Activated CD4-positive, alpha-beta T cell treated with anti-CD3 and anti-CD28 coated beads, Interleukin-2, amount 10 ng/mL, durations not matched to agents 7 days and 5 days (primary cell): Measurements from ENCODE around the gene TMPRSS4. TPM values are rescaled to one million over a fixed set of nuclear protein-coding genes. Genes with fewer than 3 reads are reported as not detected.

ENCODE experiments used
- CTCF ChIA-PET: fragments of 350-600 bp; sonication (Branson Sonifier 250); formaldehyde crosslinking; loops from one replicate; lab custom pipeline; 2021; ENCODE audit warnings: antibody characterized with exemption; lab: Charles Lee
- POLR2A ChIA-PET: fragments of 350-600 bp; sonication (Branson Sonifier 250); formaldehyde crosslinking; loops from one replicate; lab custom pipeline; 2021; ENCODE audit warnings: antibody characterized with exemption; lab: Charles Lee
- DNase-seq: peaks from one replicate; pipeline ENCODE4 v3.0.0-alpha.2; 2020
- H3K27ac Mint-ChIP-seq: one replicate; pipeline ENCODE4 v1.8.0; 2021; ENCODE audit warnings: mild to moderate bottlenecking, moderate library complexity, mixed read lengths
- H3K27me3 Mint-ChIP-seq: one replicate; pipeline ENCODE4 v1.8.0; 2021; ENCODE audit warnings: mixed read lengths
- H3K36me3 Mint-ChIP-seq: one replicate; pipeline ENCODE4 v1.8.0; 2021; ENCODE audit warnings: low read depth, mixed read lengths
- H3K4me1 Mint-ChIP-seq: one replicate; pipeline ENCODE4 v1.8.0; 2021; ENCODE audit warnings: mixed read lengths
- H3K4me3 Mint-ChIP-seq: one replicate; pipeline ENCODE4 v1.8.0; 2021; ENCODE audit warnings: mild to moderate bottlenecking, moderate library complexity, mixed read lengths
- H3K9me3 Mint-ChIP-seq: one replicate; pipeline ENCODE4 v1.8.0; 2021; ENCODE audit warnings: mixed read lengths
- total RNA-seq, 2 experiments: library from RNA; stranded (reverse); gene quantifications; one replicate each; pipeline ENCODE4 v1.2.3, GENCODE V29; 2021

TMPRSS4 gene, protein sequence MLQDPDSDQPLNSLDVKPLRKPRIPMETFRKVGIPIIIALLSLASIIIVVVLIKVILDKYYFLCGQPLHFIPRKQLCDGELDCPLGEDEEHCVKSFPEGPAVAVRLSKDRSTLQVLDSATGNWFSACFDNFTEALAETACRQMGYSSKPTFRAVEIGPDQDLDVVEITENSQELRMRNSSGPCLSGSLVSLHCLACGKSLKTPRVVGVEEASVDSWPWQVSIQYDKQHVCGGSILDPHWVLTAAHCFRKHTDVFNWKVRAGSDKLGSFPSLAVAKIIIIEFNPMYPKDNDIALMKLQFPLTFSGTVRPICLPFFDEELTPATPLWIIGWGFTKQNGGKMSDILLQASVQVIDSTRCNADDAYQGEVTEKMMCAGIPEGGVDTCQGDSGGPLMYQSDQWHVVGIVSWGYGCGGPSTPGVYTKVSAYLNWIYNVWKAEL
- total RNA-seq = not detected

DNA sequence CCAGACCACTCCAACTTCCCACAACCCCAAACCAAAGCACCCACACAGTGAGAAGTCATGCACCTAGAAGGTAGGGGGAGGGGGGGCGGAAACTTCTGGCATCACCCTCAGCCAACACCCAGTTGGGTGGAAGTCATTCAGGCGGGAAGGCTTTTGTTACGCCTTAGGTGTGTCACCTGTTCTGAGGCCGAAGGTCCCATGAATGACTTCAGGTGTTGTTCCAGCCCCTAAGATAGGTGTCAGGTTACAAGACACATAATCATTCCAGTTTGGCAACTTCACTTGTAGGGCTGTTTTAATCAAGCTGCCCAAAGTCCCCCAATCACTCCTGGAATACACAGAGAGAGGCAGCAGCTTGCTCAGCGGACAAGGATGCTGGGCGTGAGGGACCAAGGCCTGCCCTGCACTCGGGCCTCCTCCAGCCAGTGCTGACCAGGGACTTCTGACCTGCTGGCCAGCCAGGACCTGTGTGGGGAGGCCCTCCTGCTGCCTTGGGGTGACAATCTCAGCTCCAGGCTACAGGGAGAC is at the start of gene TMPRSS4:
TMPRSS4 (plus strand) TSS at position 325 of the 528 bp plus-strand sequence. CDS start 225 bp downstream, outside the sequence.
- Mint-ChIP-seq H3K27me3 (peaks cover 5% of the 10 kb centered on the region), H3K4me1 (no peaks in the 10 kb centered on the region), H3K4me3 (no peak within 1 kb of the TSS), H3K36me3 (no peaks in the 10 kb centered on the region), H3K27ac (no peak within 1 kb of the TSS), H3K9me3 (no peaks in the 10 kb centered on the region)
- ChIA-PET POLR2A (no interaction called here), CTCF (interaction anchor here (0.9 to 1.5 kb wide), 2 partner anchors 9 to 11 kb away, joined by 3 to 5 read pairs; partner anchors contain the start of gene SMIM35)
- DNase-seq = no peak

DNA sequence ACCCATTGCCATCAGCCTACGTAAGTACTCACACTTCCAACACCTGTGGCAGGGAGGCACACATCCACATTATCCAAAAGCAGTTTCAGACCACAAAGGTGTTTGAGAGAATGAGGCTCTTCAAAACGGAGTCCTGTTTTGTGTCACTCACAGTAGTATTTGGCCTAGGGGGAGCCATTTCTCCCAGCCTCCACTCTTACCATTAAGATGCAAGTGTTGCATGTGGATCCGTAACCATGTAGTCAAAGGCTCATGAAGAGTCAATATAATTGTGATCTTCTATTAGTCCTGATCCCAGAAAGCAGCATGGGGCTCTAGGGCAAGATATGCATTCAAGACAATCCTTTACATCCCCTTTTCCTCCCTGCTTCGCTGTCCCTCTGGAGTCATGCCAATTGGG is 49.2 kb upstream of the TMPRSS4 start:
- Mint-ChIP-seq H3K27ac (no peak overlapping the region), H3K4me1 (no peaks in the 10 kb centered on the region), H3K27me3 (no peaks in the 10 kb centered on the region), H3K9me3 (peaks cover 19% of the 10 kb centered on the region), H3K4me3 (no peak overlapping the region), H3K36me3 (peaks cover 2% of the 10 kb centered on the region)
- CTCF ChIA-PET = interaction anchor here (0.8 to 0.9 kb wide), 2 partner anchors 9 to 13 kb away, joined by 3 read pairs; no protein-coding TSS in a partner anchor
- POLR2A ChIA-PET = no interaction called here
- no peak for DNase-seq

DNA sequence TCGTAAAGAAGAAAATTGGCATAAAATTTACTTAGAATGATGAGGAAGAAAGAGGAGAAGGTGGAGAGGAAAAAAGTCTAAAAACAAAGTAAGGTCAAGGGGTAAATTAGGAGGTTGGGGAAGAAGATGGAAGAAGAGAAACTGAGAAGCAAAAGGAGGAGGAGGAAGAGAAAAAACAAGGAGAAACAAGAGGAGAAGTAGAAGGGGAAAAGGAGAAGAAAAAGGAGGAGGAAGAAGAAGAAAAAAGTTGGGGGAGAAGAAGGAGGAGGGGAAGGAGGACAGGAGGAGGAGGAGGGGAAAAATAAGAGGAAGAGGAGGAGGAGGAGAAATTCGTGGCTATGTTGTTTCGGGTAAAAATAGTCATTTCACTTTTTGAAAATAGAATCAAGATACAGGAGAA is 48.3 kb upstream of the TMPRSS4 start:
- ChIA-PET CTCF (interaction anchor here (1.0 kb wide), 1 partner anchor 21 kb away, joined by 3 read pairs; no protein-coding TSS in a partner anchor), POLR2A (no interaction called here)
- no peak for DNase-seq
- H3K27me3 Mint-ChIP-seq = no peaks in the 10 kb centered on the region
- peaks cover 5% of the 10 kb centered on the region for H3K4me1 Mint-ChIP-seq
- no peak overlapping the region for H3K27ac Mint-ChIP-seq
- peaks cover 19% of the 10 kb centered on the region for H3K9me3 Mint-ChIP-seq
- no peak overlapping the region for H3K4me3 Mint-ChIP-seq
- H3K36me3 Mint-ChIP-seq = peaks cover 2% of the 10 kb centered on the region

DNA sequence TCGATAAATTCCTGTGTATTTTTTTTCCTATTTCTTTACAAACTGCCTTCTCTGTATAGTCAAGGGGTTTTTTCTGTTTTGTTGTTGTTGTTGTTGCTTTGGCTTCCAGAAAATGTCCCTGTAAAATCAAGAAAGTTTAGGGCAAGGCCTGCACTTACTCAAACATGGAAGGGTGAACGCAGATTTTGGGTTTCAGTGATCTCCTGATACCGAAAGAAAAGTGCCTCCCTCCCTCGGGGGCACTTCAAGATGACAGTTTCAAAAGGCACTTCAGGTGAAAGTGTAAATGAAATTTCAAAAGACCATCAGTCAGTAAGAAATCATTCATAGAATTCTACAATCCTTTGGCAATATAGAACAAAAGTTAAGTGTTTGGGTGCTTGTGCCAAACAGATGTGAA is 43.4 kb upstream of the TMPRSS4 start:
- ChIA-PET CTCF (interaction anchor here (0.6 kb wide), 1 partner anchor 26 kb away, joined by 3 read pairs; no protein-coding TSS in a partner anchor), POLR2A (no interaction called here)
- H3K9me3 Mint-ChIP-seq = peaks cover 11% of the 10 kb centered on the region
- H3K36me3 Mint-ChIP-seq = no peaks in the 10 kb centered on the region
- H3K4me1 Mint-ChIP-seq = peaks cover 10% of the 10 kb centered on the region
- no peaks in the 10 kb centered on the region for H3K27me3 Mint-ChIP-seq
- no peak overlapping the region for H3K4me3 Mint-ChIP-seq
- DNase-seq = no peak
- H3K27ac Mint-ChIP-seq = no peak overlapping the region

DNA sequence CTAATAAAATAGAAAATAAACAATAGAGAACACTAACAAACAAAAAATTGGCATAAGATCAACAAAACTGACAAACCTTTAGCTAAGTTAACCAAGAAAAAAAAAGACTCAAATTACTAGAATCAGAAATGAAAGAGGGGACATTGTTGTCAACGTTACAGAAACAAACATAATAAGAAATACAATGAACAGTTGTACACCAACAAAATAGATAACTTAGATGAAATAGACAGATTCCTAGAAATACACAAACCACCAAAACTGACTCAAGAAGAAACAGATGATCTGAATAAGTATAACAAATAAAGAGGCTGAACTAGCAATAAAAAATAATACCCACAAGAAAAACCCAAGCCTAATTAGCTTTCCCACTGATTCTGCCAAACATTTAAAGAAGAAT is 34.7 kb upstream of the TMPRSS4 start:
- Mint-ChIP-seq H3K4me3 (no peak overlapping the region), H3K4me1 (peaks cover 68% of the 10 kb centered on the region), H3K27ac (peak overlapping the region; percentile 55), H3K9me3 (peaks cover 6% of the 10 kb centered on the region), H3K27me3 (no peaks in the 10 kb centered on the region), H3K36me3 (peaks cover 5% of the 10 kb centered on the region)
- POLR2A ChIA-PET = no interaction called here
- CTCF ChIA-PET = interaction anchor here (0.6 to 2.1 kb wide), 7 partner anchors 11 to 225 kb away, joined by 3 to 6 read pairs (median 3); no protein-coding TSS in a partner anchor
- DNase-seq = no peak

DNA sequence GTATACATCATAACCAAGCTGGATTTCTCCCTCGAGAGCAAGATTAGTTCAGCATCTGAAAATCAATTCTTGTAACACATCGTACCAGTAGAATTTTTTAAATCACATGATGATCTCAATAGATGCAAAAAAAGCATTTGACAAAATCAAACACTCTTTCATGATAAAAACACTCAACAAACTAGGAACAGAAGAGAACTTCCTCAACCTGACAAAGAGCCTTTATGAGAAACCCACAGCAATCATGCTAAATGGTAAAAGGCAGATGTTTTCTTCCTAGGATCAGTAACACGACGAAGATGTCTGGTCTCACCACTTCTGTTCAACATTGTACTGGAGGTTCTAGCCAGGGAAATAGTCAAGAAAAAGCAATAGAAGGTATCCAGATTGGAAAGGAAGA is 34.1 kb upstream of the TMPRSS4 start:
- H3K9me3 Mint-ChIP-seq = peaks cover 6% of the 10 kb centered on the region
- peaks cover 5% of the 10 kb centered on the region for H3K36me3 Mint-ChIP-seq
- H3K4me3 Mint-ChIP-seq = no peak overlapping the region
- ChIA-PET CTCF (interaction anchor here (1.2 to 2.1 kb wide), 2 partner anchors 11 to 35 kb away, joined by 3 to 6 read pairs; no protein-coding TSS in a partner anchor), POLR2A (no interaction called here)
- no peak for DNase-seq
- H3K4me1 Mint-ChIP-seq = peaks cover 73% of the 10 kb centered on the region
- H3K27ac Mint-ChIP-seq = peak overlapping the region; percentile 55
- H3K27me3 Mint-ChIP-seq = no peaks in the 10 kb centered on the region

DNA sequence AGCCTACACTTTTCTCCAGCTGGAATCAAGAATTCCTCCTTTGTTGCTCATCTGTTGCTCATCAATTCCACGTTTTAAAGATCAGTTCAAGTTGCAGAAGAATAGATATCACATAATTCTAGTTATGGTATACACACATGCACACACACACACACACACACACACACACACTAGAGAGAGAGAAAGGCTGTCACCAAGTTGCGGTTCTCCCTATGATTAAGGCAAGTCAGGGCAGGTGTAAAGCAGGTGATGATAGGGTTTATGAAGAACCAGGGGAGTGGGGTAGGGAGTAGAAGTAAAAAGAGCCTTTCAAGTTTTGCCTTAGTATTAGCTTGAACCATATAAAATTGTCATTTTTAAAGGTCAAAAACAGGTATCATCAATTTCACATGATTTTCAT is 31.7 kb upstream of the TMPRSS4 start:
- peaks cover 82% of the 10 kb centered on the region for H3K4me1 Mint-ChIP-seq
- no peaks in the 10 kb centered on the region for H3K9me3 Mint-ChIP-seq
- H3K27me3 Mint-ChIP-seq = no peaks in the 10 kb centered on the region
- DNase-seq = no peak
- H3K27ac Mint-ChIP-seq = peak overlapping the region; percentile 55
- CTCF ChIA-PET = interaction anchor here (1.0 to 2.2 kb wide), 4 partner anchors 8 to 238 kb away, joined by 3 to 9 read pairs (median 4); no protein-coding TSS in a partner anchor
- POLR2A ChIA-PET = interaction anchor here (0.7 to 1.8 kb wide), 2 partner anchors 43 to 839 kb away, joined by 5 to 6 read pairs; no protein-coding TSS in a partner anchor
- no peak overlapping the region for H3K4me3 Mint-ChIP-seq
- peaks cover 4% of the 10 kb centered on the region for H3K36me3 Mint-ChIP-seq

DNA sequence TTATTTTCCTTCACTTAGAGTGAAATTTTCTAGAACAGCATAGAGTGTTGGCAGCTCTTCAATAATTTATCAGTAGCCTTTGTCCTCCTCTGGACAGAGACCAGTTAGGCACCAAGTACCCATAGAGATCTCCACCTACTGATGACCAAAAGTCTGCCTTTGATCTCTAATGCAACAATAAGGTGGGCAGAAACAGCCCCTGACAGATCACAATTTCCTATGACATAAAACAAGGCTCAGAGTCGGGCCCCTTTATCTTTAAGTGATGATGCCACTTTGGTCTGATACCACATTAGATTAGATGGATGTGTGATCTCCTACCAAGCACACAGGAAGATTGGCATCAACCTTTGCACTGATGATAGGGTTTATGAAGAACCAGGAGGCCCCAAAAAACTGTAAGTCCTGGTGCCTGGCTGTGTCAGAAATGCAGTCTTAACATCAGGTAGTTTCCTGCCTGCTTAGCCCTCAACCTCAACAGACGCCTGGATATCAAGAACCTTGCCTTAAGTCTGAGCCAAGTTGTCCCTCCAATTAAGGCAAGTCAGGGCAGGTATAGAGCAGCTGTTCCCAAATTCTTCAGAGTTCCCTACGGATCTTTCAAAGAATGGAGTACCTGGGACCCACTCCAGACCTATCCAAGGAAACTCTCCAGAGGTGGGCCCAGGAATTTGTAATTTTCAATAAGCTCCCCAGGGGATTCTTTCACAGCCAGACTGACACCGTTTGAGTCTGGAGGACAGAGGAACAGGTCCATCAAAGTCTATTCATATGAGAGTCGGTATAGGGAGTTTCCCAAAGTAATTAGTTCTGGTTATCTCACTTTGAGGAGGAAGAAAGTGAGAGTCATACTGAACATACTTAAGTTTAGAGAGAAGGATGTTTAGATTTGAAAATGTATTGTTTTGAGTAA is 30.6 kb upstream of the TMPRSS4 start:
- POLR2A ChIA-PET = interaction anchor here (0.7 to 1.8 kb wide), 2 partner anchors 44 to 838 kb away, joined by 5 to 6 read pairs; no protein-coding TSS in a partner anchor
- peak; percentile 52 for DNase-seq
- Mint-ChIP-seq H3K36me3 (peaks cover 3% of the 10 kb centered on the region), H3K4me1 (peaks cover 88% of the 10 kb centered on the region), H3K9me3 (no peaks in the 10 kb centered on the region), H3K4me3 (no peak overlapping the region), H3K27me3 (no peaks in the 10 kb centered on the region), H3K27ac (peak overlapping the region; percentile 80)
- CTCF ChIA-PET = interaction anchor here (0.6 to 2.2 kb wide), 12 partner anchors 41 to 239 kb away, joined by 3 to 9 read pairs (median 4); partner anchors contain the start of gene IL10RA

DNA sequence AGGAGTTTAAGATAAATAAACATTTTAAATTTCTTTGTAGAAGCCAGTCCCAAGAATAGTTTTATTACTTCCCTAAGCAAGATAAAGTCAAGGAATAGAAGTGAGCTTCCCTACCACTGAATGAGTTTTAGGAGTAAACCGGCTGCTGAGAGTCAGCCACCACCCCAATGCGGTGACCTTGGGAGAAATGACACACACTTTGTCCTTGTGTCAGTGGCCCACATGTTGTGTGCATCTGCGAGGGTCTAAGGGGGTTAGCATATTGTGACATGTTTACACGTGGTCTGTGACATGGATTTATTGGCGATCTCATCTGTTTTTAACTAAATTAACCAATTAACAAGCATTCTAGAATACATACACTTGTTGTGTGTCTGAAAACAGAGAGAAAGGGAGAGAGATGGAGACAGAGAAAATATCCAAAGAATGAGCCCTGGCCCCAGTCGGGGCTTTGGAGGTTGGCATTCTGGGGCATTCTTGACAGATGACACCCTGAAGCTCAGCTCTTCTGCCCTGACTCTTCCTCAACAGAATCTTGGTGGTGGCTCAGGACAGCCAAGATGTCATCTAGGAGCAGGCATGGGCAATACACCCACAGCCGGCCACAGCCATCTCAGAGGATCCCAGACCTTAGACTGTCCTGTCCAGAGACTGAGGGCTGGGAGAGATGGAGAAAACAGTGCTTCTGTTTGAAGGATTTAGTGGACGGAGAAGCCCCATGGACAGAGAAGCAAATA is 29.7 kb upstream of the TMPRSS4 start:
- peak overlapping the region; percentile 80 for H3K27ac Mint-ChIP-seq
- peaks cover 3% of the 10 kb centered on the region for H3K36me3 Mint-ChIP-seq
- no peak overlapping the region for H3K4me3 Mint-ChIP-seq
- POLR2A ChIA-PET = no interaction called here
- no peak for DNase-seq
- no peaks in the 10 kb centered on the region for H3K27me3 Mint-ChIP-seq
- H3K4me1 Mint-ChIP-seq = peaks cover 88% of the 10 kb centered on the region
- no peaks in the 10 kb centered on the region for H3K9me3 Mint-ChIP-seq
- CTCF ChIA-PET = interaction anchor here (0.7 to 2.8 kb wide), 12 partner anchors 26 to 240 kb away, joined by 3 to 24 read pairs (median 5); partner anchors contain the start of gene IL10RA

DNA sequence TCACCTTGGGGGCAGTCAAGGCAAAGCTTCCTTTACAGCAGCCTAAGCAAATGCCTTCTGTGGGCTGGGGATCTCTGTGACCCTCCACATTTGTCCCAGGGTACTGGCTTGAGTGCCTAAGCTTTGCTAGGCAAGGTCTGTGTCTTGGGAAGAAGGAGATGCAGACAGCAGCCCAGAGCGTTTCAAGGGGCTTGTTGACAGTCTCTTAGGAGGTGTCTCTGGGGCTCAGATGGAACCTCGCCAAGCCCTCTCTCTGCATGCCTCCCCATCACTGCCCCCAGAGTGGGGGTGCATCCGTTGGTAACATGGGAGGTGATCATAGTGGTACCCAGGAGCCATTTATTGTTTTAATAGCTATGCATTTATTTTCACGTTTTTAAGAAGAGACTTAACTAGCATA is 29.1 kb upstream of the TMPRSS4 start:
- H3K27me3 Mint-ChIP-seq = no peaks in the 10 kb centered on the region
- POLR2A ChIA-PET = no interaction called here
- no peaks in the 10 kb centered on the region for H3K9me3 Mint-ChIP-seq
- no peaks in the 10 kb centered on the region for H3K36me3 Mint-ChIP-seq
- no peak overlapping the region for H3K4me3 Mint-ChIP-seq
- H3K4me1 Mint-ChIP-seq = peaks cover 88% of the 10 kb centered on the region
- DNase-seq = no peak
- CTCF ChIA-PET = interaction anchor here (0.6 to 2.8 kb wide), 11 partner anchors 26 to 230 kb away, joined by 3 to 24 read pairs (median 6); no protein-coding TSS in a partner anchor
- H3K27ac Mint-ChIP-seq = no peak overlapping the region
